Adrenal gland (tissue), 5 donors: Measurements from ENCODE around the gene C1orf232.

Experiments
- CTCF ChIP-seq, 6 experiments: fragments of 450-650 bp in 4 of 6; fragments of 200-600 bp in 2 of 6; sonication (generic) in 1 of 6; IDR thresholded peaks; 1 replicate in 5 of 6; 2 replicates in 1 of 6; pipeline versions ENCODE4 v1.5.1 to v1.8.0; 2016 to 2021; ENCODE audit warnings: antibody characterized with exemption in 6 of 6, mild to moderate bottlenecking in 2 of 6, moderate library complexity in 1 of 6
- POLR2A ChIP-seq, 2 donors: fragments of 450-650 bp; IDR thresholded peaks; one replicate each; pipeline ENCODE4 v1.6.1; 2017; ENCODE audit warnings: antibody characterized with exemption in 2 of 2, mild to moderate bottlenecking in 2 of 2, moderate library complexity in 1 of 2
- donor health status: DM: no; HTN: no; CAD: no.

DNA sequence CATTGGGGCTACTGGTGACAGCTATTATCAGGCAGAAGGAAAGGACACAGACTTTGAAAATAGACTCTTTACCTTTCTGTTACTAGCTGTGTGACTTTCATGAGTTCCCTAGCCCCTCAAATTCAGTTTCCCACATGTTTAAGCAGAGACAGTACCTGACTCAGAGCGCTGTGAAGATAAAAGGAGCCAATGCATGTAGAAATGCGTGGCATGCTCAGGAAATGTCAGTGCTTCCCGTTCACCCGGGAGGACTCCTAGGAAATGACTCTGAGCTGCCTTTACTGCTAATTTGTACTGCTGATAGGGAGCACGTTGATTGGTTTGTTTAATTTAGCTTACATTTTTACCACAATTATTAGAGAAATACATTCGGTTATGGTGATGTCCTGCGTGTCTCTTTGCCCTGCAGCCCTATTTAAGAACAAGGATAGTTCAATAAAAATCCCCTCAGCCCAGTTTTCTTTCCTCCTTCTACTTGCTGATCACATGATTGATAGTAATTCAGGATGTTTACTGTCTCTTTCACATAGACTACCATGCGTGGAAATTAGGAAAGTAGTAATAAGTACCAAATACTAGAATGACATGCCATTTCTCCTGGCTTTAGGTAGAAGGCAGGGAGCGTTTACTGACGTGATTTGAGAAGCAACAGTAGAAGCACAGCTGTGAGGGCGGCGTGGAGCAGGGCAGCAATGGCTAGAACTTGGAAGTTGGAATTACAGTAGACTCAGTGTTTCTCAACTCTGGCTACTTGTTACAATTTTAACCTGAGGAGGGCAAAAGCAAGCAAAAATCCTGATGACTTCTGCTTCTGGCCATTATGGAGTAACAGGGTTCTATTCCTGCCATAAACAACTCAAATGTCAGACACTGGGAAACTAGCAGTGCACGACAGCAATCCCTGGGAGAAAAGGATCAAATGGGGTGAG is 41.3 kb downstream of the C1orf232 start:
- no peak for TF ChIP-seq CTCF (IDR thresholded peaks at IDR 0.05)
- TF ChIP-seq POLR2A (IDR thresholded peaks at IDR 0.05): no peak
